Liver (tissue), 3 donors: ENCODE data around the gene RIPK1.

Experiments
- EGR1 ChIP-seq, 2 donors: IDR thresholded peaks; 2 replicates each; pipeline ENCODE4 v1.6.1; 2016 to 2018; ENCODE audit warnings: antibody characterized with exemption in 2 of 2, low read depth in 2 of 2
- FOXA1 ChIP-seq: IDR thresholded peaks from 2 replicates; pipeline ENCODE4 v1.6.1; 2016; ENCODE audit warnings: antibody characterized with exemption
- JUND ChIP-seq, 2 donors: IDR thresholded peaks; 2 replicates each; pipeline ENCODE4 v1.6.1; 2016; ENCODE audit warnings: antibody characterized with exemption in 2 of 2
- RXRA ChIP-seq, 2 donors: IDR thresholded peaks; 2 replicates each; pipeline ENCODE4 v1.6.1; 2017 to 2018; ENCODE audit warnings: antibody characterized with exemption in 2 of 2, mild to moderate bottlenecking in 1 of 2
- SP1 ChIP-seq: IDR thresholded peaks from 2 replicates; pipeline ENCODE4 v1.6.1; 2018; ENCODE audit warnings: antibody characterized with exemption, mild to moderate bottlenecking
- TAF1 ChIP-seq: conservative IDR thresholded peaks from 2 replicates; pipeline ENCODE4 v1.6.1; 2016; ENCODE audit warnings: antibody characterized with exemption, mild to moderate bottlenecking
- TF ChIP-seq, protein P1 (sequence below): fragments of 150-350 bp; IDR thresholded peaks from 2 replicates; pipeline ENCODE4 v1.5.1; 2017; ENCODE audit warnings: improper control_type of control experiment, low read depth, low read length; ENCODE audit not compliant: missing input control
- TF ChIP-seq, protein P2 (sequence below): IDR thresholded peaks from 2 replicates; pipeline ENCODE4 v1.6.1; 2016; ENCODE audit warnings: antibody characterized with exemption, mild to moderate bottlenecking
- donor health status: healthy.
- donor health status: healthy.

DNA sequence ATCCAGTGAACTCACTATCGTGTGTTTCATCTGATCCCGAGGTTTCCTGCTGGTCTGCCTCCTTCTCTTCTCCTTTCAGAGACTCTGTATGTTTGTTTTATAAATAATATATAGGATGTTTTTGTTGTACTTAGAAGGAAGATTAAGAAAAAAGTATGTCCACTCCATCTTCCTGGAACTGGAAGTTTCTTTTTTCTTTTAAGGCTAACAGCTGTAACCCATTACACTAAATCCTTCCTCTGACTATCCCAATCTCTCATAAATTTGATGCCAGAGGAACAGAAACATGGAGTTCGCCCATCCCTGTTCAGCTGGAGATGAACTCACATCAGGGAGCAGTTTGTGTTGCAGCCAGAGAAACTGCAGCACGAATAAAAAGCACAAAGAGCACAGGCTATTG lies 20.7 kb downstream of the RIPK1 start:
- TF ChIP-seq, protein P1, sequence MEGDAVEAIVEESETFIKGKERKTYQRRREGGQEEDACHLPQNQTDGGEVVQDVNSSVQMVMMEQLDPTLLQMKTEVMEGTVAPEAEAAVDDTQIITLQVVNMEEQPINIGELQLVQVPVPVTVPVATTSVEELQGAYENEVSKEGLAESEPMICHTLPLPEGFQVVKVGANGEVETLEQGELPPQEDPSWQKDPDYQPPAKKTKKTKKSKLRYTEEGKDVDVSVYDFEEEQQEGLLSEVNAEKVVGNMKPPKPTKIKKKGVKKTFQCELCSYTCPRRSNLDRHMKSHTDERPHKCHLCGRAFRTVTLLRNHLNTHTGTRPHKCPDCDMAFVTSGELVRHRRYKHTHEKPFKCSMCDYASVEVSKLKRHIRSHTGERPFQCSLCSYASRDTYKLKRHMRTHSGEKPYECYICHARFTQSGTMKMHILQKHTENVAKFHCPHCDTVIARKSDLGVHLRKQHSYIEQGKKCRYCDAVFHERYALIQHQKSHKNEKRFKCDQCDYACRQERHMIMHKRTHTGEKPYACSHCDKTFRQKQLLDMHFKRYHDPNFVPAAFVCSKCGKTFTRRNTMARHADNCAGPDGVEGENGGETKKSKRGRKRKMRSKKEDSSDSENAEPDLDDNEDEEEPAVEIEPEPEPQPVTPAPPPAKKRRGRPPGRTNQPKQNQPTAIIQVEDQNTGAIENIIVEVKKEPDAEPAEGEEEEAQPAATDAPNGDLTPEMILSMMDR: no peak
- TF ChIP-seq SP1 (no peak), EGR1 (IDR thresholded peaks at IDR 0.05; ENCODE audit: low read depth in 2 of 2) (no peak), RXRA (IDR thresholded peaks at IDR 0.05) (no peak), TAF1 (no peak), JUND (IDR thresholded peaks at IDR 0.05) (no peak), FOXA1 (no peak)
- TF ChIP-seq, protein P2, sequence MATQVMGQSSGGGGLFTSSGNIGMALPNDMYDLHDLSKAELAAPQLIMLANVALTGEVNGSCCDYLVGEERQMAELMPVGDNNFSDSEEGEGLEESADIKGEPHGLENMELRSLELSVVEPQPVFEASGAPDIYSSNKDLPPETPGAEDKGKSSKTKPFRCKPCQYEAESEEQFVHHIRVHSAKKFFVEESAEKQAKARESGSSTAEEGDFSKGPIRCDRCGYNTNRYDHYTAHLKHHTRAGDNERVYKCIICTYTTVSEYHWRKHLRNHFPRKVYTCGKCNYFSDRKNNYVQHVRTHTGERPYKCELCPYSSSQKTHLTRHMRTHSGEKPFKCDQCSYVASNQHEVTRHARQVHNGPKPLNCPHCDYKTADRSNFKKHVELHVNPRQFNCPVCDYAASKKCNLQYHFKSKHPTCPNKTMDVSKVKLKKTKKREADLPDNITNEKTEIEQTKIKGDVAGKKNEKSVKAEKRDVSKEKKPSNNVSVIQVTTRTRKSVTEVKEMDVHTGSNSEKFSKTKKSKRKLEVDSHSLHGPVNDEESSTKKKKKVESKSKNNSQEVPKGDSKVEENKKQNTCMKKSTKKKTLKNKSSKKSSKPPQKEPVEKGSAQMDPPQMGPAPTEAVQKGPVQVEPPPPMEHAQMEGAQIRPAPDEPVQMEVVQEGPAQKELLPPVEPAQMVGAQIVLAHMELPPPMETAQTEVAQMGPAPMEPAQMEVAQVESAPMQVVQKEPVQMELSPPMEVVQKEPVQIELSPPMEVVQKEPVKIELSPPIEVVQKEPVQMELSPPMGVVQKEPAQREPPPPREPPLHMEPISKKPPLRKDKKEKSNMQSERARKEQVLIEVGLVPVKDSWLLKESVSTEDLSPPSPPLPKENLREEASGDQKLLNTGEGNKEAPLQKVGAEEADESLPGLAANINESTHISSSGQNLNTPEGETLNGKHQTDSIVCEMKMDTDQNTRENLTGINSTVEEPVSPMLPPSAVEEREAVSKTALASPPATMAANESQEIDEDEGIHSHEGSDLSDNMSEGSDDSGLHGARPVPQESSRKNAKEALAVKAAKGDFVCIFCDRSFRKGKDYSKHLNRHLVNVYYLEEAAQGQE: no peak
